GM12801 (cell line): ENCODE data around the gene DCTN3.

ENCODE experiments used
- TF ChIP-seq, protein P1 (sequence below): IDR thresholded peaks from one replicate; pipeline ENCODE4 v1.5.1; 2011; ENCODE audit warnings: control low read depth; ENCODE audit not compliant: insufficient read length; ENCODE audit errors: extremely low read depth

DCTN3 gene

DNA sequence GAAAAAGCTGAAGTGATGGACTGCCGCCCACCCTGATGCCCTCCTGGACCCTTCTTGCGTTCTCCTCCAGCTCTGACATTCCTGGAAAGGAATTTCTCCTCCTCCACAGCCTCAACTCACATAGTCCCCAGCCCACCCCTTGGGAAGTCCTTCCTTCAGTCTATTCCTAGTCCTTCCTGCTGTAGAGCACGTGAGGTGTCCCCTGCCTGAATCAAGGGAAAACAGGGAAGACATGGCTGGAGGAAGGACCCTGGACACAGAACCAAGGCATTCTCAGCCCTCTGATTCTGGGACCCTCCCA lies 4.8 kb upstream of the DCTN3 start:
- TF ChIP-seq, protein P1, sequence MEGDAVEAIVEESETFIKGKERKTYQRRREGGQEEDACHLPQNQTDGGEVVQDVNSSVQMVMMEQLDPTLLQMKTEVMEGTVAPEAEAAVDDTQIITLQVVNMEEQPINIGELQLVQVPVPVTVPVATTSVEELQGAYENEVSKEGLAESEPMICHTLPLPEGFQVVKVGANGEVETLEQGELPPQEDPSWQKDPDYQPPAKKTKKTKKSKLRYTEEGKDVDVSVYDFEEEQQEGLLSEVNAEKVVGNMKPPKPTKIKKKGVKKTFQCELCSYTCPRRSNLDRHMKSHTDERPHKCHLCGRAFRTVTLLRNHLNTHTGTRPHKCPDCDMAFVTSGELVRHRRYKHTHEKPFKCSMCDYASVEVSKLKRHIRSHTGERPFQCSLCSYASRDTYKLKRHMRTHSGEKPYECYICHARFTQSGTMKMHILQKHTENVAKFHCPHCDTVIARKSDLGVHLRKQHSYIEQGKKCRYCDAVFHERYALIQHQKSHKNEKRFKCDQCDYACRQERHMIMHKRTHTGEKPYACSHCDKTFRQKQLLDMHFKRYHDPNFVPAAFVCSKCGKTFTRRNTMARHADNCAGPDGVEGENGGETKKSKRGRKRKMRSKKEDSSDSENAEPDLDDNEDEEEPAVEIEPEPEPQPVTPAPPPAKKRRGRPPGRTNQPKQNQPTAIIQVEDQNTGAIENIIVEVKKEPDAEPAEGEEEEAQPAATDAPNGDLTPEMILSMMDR, result no peak

GRCh38 chr9:34624475-34625185 lies 4.3 kb upstream of the DCTN3 start:
- TF ChIP-seq, protein P1, result no peak

DNA sequence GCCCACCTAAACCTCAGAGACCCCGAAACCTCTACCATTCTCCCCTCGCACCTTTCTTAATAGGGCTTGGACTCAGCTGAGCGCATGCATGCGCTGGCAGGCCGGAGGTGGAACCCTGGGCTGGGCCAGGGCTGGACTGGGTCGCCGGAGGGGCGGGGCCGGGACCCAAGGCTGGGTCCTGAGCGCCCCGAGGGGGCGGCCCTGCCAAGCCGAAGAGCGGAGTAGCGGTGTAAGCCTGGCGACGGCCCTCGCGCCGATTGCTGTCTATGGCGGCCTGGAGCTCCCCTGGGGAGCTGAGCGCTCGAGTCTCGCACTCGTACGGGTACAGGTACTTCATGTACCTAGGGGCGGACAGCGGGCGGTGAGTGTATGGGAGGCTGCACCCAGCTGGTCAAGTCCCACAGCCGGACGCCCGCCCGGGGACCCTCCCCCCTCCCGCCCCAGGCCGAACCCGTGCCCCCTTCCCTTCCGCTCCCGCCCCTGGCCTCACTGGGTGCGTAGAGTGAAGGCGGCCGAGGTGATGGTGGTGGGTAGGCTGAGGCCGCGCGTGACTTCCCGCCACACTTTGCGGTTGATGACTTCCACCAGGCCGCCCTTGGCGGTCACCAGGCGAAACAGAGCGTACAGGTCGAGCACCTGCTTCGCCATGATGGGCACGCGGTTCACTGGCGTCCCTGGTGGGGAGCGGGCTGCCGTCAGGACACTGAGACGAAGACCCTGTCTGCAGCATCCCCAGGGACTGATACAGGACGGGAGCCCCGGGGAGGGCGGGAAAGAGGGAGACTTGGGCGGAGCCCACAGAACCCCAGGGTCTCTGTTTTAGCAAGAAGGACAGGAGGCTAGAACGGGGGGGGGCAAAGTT lies 3.3 kb upstream of the DCTN3 start:
- TF ChIP-seq, protein P1, result no peak

DNA sequence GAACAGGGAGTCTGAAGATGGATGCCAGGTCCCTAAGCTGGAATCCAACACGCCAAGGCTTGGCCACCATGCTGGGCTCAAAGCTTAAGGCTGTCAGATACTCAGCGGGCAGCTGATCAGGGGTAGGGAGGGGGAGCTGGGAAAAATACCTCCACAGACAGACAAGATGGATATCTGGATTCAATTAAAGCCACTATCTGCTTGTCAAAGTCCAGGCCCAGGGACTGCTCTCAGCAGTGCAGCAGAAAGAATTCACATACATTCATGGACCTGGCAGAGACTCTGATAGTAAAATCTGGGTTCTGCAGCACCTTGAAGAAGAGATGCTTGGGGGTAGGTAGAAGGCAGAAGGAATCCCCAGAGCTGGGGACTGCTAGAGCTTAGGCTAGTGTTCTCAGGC lies 5.2 kb downstream of the DCTN3 start:
- TF ChIP-seq, protein P1, result no peak

GRCh38 chr9:34612788-34613390 lies 7.4 kb downstream of the DCTN3 start:
- TF ChIP-seq, protein P1, result no peak

GRCh38 chr9:34611811-34612787 lies 8.2 kb downstream of the DCTN3 start, which contains the start of gene RPP25L:
TSS of gene RPP25L (minus strand) at chr9:34612097. CDS start at chr9:34611296, 801 bp downstream.
- TF ChIP-seq, protein P1, result no peak
